Daoy (cell line): ENCODE data around the gene CMBL. TPM values are rescaled to one million over a fixed set of nuclear protein-coding genes. Genes with fewer than 3 reads are reported as not detected.

ENCODE experiments used
- total RNA-seq: library from RNA; depleted of rRNA; stranded (reverse); fragments of >200 nt; shearing (Covaris generic); gene quantifications from 2 replicates; pipeline ENCODE4 v1.2.3, GENCODE V29; 2014; rRNA removed

Gene CMBL
- total RNA-seq, 1 experiment from 2014 or later: 1.4 TPM

Other genes starting within 250 kb of the CMBL start
- 30.3 and 31.4 TPM in 2 replicates for gene ATPSCKMT, start 58.0 kb downstream of the CMBL start, total RNA-seq
- 1,061 and 1,231 TPM in 2 replicates for gene CCT5, start 57.6 kb downstream of the CMBL start, total RNA-seq
- 23.2 and 28.1 TPM in 2 replicates for gene MARCHF6, start 45.8 kb upstream of the CMBL start, total RNA-seq
- 0.40 TPM in 1 of 2 replicates, not detected in the other for gene ROPN1L, start 134.0 kb upstream of the CMBL start, total RNA-seq